Transverse colon (tissue), 4 donors: ENCODE data around the gene CCNY. TPM values are rescaled to one million over a fixed set of nuclear protein-coding genes. Genes with fewer than 3 reads are reported as not detected.

Experiments
- DNase-seq: peaks from one replicate; pipeline ENCODE4 v3.0.0-alpha.2; 2019
- H3K27ac ChIP-seq, 4 donors: fragments of 200-600 bp; sonication (generic); 2 replicates each; pipeline ENCODE4 v1.5.1; 2016 to 2018; ENCODE audit warnings: inconsistent platforms in 4 of 4
- H3K27me3 ChIP-seq: fragments of 200-600 bp; sonication (generic); 2 replicates; pipeline ENCODE4 v1.5.1; 2017; ENCODE audit warnings: inconsistent platforms
- H3K36me3 ChIP-seq, 4 donors: fragments of 200-600 bp; sonication (generic); 2 replicates each; pipeline ENCODE4 v1.5.1; 2017 to 2019; ENCODE audit warnings: inconsistent platforms in 4 of 4
- H3K4me1 ChIP-seq, 4 donors: fragments of 200-600 bp; sonication (generic); 2 replicates each; pipeline ENCODE4 v1.5.1; 2017 to 2020; ENCODE audit warnings: inconsistent platforms in 4 of 4
- H3K4me3 ChIP-seq, 4 donors: fragments of 200-600 bp; sonication (generic); 1 replicate in 1 of 4; 2 replicates in 3 of 4; pipeline versions ENCODE4 v1.5.1 to v1.6.1; 2017 to 2019; ENCODE audit warnings: inconsistent platforms in 4 of 4
- H3K9me3 ChIP-seq, 2 donors: fragments of 200-600 bp; sonication (generic); 2 replicates each; pipeline ENCODE4 v1.5.1; 2017 to 2019; ENCODE audit warnings: inconsistent platforms in 2 of 2
- EP300 ChIP-seq: sonication (generic); formaldehyde crosslinking; IDR thresholded peaks from one replicate; pipeline ENCODE4 v1.6.1; 2017; ENCODE audit warnings: antibody characterized with exemption, low read depth
- POLR2A ChIP-seq: fragments of 450-650 bp; IDR thresholded peaks from one replicate; pipeline ENCODE4 v1.6.1; 2016; ENCODE audit warnings: antibody characterized with exemption, mild to moderate bottlenecking, moderate library complexity
- POLR2AphosphoS5 ChIP-seq, 3 donors: sonication (generic); formaldehyde crosslinking; IDR thresholded peaks; one replicate each; pipeline ENCODE4 v1.6.1; 2016; ENCODE audit warnings: antibody characterized with exemption in 3 of 3
- WGBS, 2 donors: methylation state at CpG; one replicate each; pipeline ENCODE4 v1.1.5; 2018; ENCODE audit warnings: low coverage in 1 of 2; 5-methylcytosine and 5-hydroxymethylcytosine counted together
- in situ Hi-C, 4 donors: fragments of 200-750 bp; cut with MboI; loops; one replicate each; pipeline versions ENCODE4 v1.15.0 to v1.15.1; 2017; ENCODE audit warnings: low sequenced_read_pairs in 3 of 4, low pct_ligation_motif_present in 1 of 4, low pct_unique_long_range_greater_than_20kb in 1 of 4
- intact Hi-C: fragments of 100-400 bp; cut with DNase I; formaldehyde crosslinking; loops from one replicate; pipeline ENCODE4 v1.15.1; 2023; ENCODE audit warnings: low total_unique reads
- total RNA-seq, 4 donors: library from RNA; depleted of rRNA; stranded (reverse); fragments of >200 nt; gene quantifications; one replicate each; pipeline ENCODE4 v1.1.0, GENCODE V29; 2016
- TF ChIP-seq, protein P1 (sequence below), 5 experiments: fragments of 200-600 bp in 3 of 5; fragments of 450-650 bp in 2 of 5; sonication (generic) in 3 of 5; IDR thresholded peaks; 1 replicate in 2 of 5; 2 replicates in 3 of 5; pipeline ENCODE4 v1.5.1; 2016 to 2017; ENCODE audit warnings: antibody characterized with exemption in 5 of 5, inconsistent platforms in 3 of 5, mild to moderate bottlenecking in 2 of 5, moderate library complexity in 1 of 5

CCNY gene
- total RNA-seq, 4 donors from 2014 or later, result 19.5 to 53.9 (median 41.4) TPM

DNA sequence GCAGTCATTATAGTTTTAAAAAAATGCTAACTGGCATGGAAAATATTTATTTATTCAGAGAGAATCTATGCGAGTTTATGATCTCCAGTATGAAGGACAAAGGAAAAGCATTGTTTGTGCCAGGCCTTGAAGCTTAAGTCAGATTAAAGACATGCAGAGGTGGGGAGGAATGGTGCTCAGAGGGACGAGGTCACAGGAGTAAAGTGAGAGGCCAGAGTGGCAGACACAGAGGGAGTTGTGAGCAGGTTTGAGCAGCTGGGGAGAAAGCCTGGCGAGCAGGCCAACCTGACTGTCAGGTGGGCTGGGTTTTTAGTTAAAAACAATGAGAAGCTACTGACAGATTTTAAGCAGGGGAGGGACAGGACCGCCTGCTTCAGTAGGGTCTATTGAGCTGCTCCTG is 6.8 kb upstream of the CCNY start:
- in situ Hi-C loops, result no loop called here
- no peaks in the 10 kb centered on the region for H3K36me3 ChIP-seq
- H3K9me3 ChIP-seq, result no peaks in the 10 kb centered on the region
- intact Hi-C loops, result loop anchor here (10.0 kb wide), 1 partner anchor 1985 kb away; no protein-coding TSS in a partner anchor
- DNase-seq, result no peak
- H3K27me3 ChIP-seq, result no peaks in the 10 kb centered on the region
- no peak overlapping the region for H3K4me3 ChIP-seq
- H3K4me1 ChIP-seq, result peaks cover 5 to 26% (median 15%) of the 10 kb centered on the region in 4 donors
- no peak for TF ChIP-seq POLR2AphosphoS5 (IDR thresholded peaks at IDR 0.05)
- TF ChIP-seq POLR2A, result no peak
- TF ChIP-seq, protein P1, sequence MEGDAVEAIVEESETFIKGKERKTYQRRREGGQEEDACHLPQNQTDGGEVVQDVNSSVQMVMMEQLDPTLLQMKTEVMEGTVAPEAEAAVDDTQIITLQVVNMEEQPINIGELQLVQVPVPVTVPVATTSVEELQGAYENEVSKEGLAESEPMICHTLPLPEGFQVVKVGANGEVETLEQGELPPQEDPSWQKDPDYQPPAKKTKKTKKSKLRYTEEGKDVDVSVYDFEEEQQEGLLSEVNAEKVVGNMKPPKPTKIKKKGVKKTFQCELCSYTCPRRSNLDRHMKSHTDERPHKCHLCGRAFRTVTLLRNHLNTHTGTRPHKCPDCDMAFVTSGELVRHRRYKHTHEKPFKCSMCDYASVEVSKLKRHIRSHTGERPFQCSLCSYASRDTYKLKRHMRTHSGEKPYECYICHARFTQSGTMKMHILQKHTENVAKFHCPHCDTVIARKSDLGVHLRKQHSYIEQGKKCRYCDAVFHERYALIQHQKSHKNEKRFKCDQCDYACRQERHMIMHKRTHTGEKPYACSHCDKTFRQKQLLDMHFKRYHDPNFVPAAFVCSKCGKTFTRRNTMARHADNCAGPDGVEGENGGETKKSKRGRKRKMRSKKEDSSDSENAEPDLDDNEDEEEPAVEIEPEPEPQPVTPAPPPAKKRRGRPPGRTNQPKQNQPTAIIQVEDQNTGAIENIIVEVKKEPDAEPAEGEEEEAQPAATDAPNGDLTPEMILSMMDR (IDR thresholded peaks at IDR 0.05), result no peak
- no peak for TF ChIP-seq EP300
- peak overlapping the region; percentile 2 to 71 (median 43) for H3K27ac ChIP-seq
- WGBS, 2 donors, result 51 to 59% methylated on average over 4 of the region's 4 CpGs

DNA sequence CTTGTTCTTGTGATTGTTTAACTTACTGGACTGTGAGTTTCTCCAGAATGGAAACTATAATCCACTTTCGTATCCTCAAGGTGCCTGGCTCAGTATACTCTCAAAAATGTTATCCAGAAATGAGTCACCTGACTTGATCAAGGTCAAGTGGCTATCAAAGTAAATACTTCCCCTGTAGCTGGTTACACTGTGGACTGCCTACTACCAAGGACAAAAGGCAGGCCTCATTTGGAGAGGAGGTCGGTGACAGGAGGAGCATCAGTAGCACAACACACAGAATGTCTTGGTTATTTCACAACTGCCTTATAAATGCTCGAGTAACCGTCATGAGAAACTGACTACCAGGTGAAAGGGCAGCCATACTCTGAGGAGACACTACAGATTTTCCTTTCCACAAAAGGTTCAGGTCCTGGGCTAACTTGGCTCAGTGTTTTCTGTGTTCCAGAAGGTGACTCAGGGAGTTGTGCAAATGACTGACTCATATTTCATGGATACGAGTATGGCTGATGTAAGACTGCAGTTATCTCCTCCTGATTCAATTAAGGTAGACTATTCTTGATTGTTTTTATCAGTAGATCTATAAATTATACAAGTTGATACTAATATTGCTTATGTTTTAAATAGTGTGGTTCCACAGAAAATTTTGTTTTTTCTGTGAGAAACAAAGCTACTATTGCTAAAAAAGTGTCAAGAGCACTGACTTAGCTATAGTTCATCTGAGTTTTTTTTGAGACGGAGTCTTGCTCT is 4.2 kb upstream of the CCNY start:
- H3K27ac ChIP-seq, result peak overlapping the region; percentile 44 to 71 (median 56)
- no peak for TF ChIP-seq EP300
- TF ChIP-seq, protein P1 (IDR thresholded peaks at IDR 0.05), result no peak
- peak in 2 of 3 donors; percentile 42 to 68 for TF ChIP-seq POLR2AphosphoS5 (IDR thresholded peaks at IDR 0.05)
- TF ChIP-seq POLR2A, result no peak
- H3K4me1 ChIP-seq, result peaks cover 14 to 37% (median 25%) of the 10 kb centered on the region in 4 donors
- no peaks in the 10 kb centered on the region for H3K9me3 ChIP-seq
- H3K27me3 ChIP-seq, result no peaks in the 10 kb centered on the region
- no peak overlapping the region for H3K4me3 ChIP-seq
- intact Hi-C loops, result no loop called here
- no peak for DNase-seq
- in situ Hi-C loops, result no loop called here
- H3K36me3 ChIP-seq, result no peaks in the 10 kb centered on the region
- 64 to 71% methylated on average over 4 to 6 of the region's 6 CpGs for WGBS, 2 donors

DNA sequence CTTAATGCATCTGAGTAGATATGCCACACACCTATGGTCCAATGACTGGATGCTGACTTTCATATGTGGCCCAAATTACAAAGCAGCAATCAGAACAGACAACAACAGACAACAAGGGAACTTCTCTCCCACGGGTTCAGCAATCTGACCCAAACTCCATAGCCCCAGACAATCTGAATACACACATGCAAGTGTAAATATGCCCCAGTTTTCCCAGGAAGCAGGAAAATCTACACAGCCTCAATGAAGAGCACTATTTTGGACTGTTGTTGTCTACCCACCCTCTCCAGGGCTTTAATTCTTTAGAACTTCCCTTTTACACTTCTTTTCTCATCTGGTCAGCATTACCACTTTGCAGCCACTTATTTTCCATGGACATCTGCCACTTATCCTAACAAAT is 2.0 kb upstream of the CCNY start:
- intact Hi-C loops, result no loop called here
- no peak for DNase-seq
- H3K27me3 ChIP-seq, result no peaks in the 10 kb centered on the region
- H3K36me3 ChIP-seq, result no peaks in the 10 kb centered on the region
- peak overlapping the region in 2 of 4 donors; percentile 8 to 95 for H3K27ac ChIP-seq
- H3K4me1 ChIP-seq, result peaks cover 23 to 46% (median 34%) of the 10 kb centered on the region in 4 donors
- in situ Hi-C loops, result no loop called here
- TF ChIP-seq EP300, result no peak
- TF ChIP-seq POLR2AphosphoS5 (IDR thresholded peaks at IDR 0.05), result no peak
- TF ChIP-seq POLR2A, result no peak
- TF ChIP-seq, protein P1 (IDR thresholded peaks at IDR 0.05), result no peak
- H3K4me3 ChIP-seq, result no peak overlapping the region
- H3K9me3 ChIP-seq, result no peaks in the 10 kb centered on the region
- 71 to 75% methylated on average over 1 of the region's 1 CpG for WGBS, 2 donors

DNA sequence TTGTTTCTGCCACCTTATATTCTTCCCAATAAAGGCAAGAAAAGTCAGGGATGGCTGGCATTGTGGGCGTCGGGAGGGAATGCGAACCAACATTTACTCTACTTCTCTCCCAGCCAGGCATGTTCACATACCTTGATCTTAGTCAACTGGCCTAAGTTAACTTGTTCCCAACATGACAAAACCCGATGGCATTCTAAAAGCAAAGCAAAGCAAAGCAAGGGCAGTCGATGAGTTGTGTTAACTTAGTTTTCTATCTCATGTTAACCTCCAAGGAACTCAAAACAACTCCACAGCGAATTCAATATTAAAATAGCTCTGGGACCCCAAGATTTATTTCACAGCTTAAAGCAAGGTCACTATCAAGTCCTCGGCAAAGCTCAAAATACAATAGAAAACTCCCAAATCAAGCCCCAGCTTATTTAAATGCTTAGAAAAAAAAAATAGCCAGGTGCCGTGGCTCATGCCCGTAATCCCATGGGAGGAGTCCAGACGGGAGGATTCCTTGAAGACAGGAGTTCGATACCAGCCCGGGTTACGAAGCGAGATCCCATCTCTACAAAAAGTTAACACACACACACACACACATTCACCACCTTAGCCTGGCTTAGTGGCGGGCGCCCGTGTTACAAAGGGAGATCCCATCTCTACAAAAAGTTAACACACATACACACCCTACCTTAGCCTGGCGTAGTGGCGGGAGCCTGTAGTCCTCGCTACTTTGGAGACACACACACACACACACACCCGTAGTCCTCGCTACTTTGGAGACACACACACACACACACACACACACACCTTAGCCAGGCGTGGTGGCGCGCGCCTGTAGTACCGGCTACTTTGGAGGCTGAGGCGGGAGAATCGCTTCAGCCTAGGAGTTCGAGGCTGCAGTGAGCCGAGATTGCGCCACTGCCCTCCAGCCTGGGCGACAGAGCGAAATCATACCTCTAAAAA is 901 bp upstream of the CCNY start:
- H3K9me3 ChIP-seq, result no peaks in the 10 kb centered on the region
- peak overlapping the region; percentile 87 to 99 (median 94) for H3K4me3 ChIP-seq
- H3K27me3 ChIP-seq, result no peaks in the 10 kb centered on the region
- intact Hi-C loops (no loop called here), in situ Hi-C loops (no loop called here)
- 18 to 38% methylated on average over 6 to 34 of the region's 34 CpGs for WGBS, 2 donors
- H3K27ac ChIP-seq, result peak overlapping the region; percentile 90 to 95 (median 92)
- H3K4me1 ChIP-seq, result peaks cover 23 to 48% (median 32%) of the 10 kb centered on the region in 4 donors
- DNase-seq, result peak; percentile 20
- H3K36me3 ChIP-seq, result no peaks in the 10 kb centered on the region
- TF ChIP-seq EP300 (no peak), POLR2A (no peak), POLR2AphosphoS5 (IDR thresholded peaks at IDR 0.05) (no peak)
- TF ChIP-seq, protein P1 (IDR thresholded peaks at IDR 0.05), result no peak
